Measurements from ENCODE around the gene GRP. TPM values are rescaled to one million over a fixed set of nuclear protein-coding genes. Genes with fewer than 3 reads are reported as not detected.

GRP gene
- total and polyA plus RNA-seq, 10 of the 15 experiments (the other 5 are each of a cell fraction or from before 2014, with no cell fraction given) = not detected

DNA sequence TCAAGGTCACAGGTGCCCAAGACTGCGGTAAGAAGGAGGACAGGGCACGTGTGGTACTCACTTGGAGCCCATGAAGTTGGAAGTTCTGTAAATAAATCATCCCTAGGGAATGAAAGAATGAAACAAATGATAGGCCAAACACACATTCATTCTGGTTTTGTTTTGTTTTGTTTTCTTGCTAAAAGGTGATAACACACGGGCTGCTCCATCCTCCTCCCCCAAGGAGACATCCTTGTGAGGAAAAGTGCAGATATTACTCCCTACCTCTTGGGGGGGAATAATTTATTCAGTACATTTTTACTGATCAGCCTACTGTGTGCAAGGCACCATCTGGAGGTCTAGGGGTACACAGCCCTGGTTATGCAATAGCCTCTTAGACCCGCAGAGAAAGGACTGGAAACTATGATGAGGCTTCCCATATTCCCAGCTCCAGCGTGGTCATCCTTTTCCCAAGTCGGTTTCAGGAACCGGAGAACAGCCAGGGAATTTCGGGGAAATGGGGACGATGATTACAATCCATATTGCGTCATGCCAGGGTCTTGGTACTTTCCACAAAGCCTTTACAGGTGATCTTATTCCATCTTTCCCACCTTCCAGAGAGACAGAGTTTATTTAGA, 47.0 kb downstream of the GRP start:
- ATAC-seq (no peak), FAIRE-seq (no peak), DNase-seq (ENCODE audit: low read depth, low spot score) (no peak)
- in situ Hi-C loops (cut with MboI) (no loop called here), intact Hi-C loops (cut with micrococcal nuclease; ENCODE audit: unreplicated experiment) (no loop called here)
- SMC1A ChIA-PET (ENCODE audit: uncharacterized antibody, unreplicated experiment) = no interaction called here
- CTCF ChIA-PET = interaction anchor here (1.3 kb wide), 1 partner anchor 136 kb away, joined by 4 read pairs; no protein-coding TSS in a partner anchor
- RAD21 ChIA-PET (ENCODE audit: unreplicated experiment) = interaction anchor here (0.6 kb wide), 1 partner anchor 567 kb away, joined by 3 read pairs; no protein-coding TSS in a partner anchor
- 2% methylated on average over 10 of the region's 10 CpGs for WGBS (ENCODE audit: insufficient coverage, insufficient replicate concordance, low lambda C conversion rate, missing lambda C conversion rate)
- H3K9me3 ChIP-seq (replicated peaks; ENCODE audit: control insufficient read depth, insufficient read depth, low read length) = no peaks in the 10 kb centered on the region; the same call in 2 of the 3 replicates
- no TSS peak for BruUV-seq (replicated peaks)
- no peak overlapping the region for H3K9ac ChIP-seq (ENCODE audit: control insufficient read depth, insufficient read depth, low read length)
- H3K36me3 ChIP-seq (ENCODE audit: control insufficient read depth in 2 of 2, insufficient read depth in 2 of 2, low read length in 1 of 2) = no peaks in the 10 kb centered on the region
- H3K27me3 ChIP-seq (replicated peaks in 1 of 2; ENCODE audit: control insufficient read depth in 2 of 2, insufficient read depth in 2 of 2, low read length in 1 of 2) = peaks cover 14 to 46% of the 10 kb centered on the region in 2 experiments
- H3K27ac ChIP-seq (ENCODE audit: control insufficient read depth, insufficient read depth) = no peak overlapping the region
- no peaks in the 10 kb centered on the region for H4K20me1 ChIP-seq (ENCODE audit: control insufficient read depth, insufficient read depth)
- POLR2A ChIA-PET = no interaction called here
- H3K4me1 ChIP-seq (ENCODE audit: control insufficient read depth, insufficient read depth, low read length) = no peaks in the 10 kb centered on the region
- H3K4me3 ChIP-seq = no peak overlapping the region
- H3K4me2 ChIP-seq (ENCODE audit: control insufficient read depth, insufficient read depth) = no peak overlapping the region
- TF ChIP-seq EZH2 (IDR thresholded peaks at IDR 0.05; ENCODE audit: borderline replicate concordance, control insufficient read depth, low read depth, low read length) (no peak), POLR2AphosphoS2 (IDR thresholded peaks at IDR 0.05; ENCODE audit: low read depth, low read length) (no peak), GATAD2B (conservative IDR thresholded peaks at IDR 0.05; ENCODE audit: low read depth) (no peak), NR2F1 (conservative IDR thresholded peaks at IDR 0.05) (no peak), JUND (IDR thresholded peaks at IDR 0.05; ENCODE audit: low read depth, low read length) (no peak), ASH2L (IDR thresholded peaks at IDR 0.05; ENCODE audit: borderline replicate concordance, low read depth) (no peak)
- TF ChIP-seq, protein P1, sequence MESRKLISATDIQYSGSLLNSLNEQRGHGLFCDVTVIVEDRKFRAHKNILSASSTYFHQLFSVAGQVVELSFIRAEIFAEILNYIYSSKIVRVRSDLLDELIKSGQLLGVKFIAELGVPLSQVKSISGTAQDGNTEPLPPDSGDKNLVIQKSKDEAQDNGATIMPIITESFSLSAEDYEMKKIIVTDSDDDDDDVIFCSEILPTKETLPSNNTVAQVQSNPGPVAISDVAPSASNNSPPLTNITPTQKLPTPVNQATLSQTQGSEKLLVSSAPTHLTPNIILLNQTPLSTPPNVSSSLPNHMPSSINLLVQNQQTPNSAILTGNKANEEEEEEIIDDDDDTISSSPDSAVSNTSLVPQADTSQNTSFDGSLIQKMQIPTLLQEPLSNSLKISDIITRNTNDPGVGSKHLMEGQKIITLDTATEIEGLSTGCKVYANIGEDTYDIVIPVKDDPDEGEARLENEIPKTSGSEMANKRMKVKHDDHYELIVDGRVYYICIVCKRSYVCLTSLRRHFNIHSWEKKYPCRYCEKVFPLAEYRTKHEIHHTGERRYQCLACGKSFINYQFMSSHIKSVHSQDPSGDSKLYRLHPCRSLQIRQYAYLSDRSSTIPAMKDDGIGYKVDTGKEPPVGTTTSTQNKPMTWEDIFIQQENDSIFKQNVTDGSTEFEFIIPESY (IDR thresholded peaks at IDR 0.05) = no peak
- TF ChIP-seq, protein P2, sequence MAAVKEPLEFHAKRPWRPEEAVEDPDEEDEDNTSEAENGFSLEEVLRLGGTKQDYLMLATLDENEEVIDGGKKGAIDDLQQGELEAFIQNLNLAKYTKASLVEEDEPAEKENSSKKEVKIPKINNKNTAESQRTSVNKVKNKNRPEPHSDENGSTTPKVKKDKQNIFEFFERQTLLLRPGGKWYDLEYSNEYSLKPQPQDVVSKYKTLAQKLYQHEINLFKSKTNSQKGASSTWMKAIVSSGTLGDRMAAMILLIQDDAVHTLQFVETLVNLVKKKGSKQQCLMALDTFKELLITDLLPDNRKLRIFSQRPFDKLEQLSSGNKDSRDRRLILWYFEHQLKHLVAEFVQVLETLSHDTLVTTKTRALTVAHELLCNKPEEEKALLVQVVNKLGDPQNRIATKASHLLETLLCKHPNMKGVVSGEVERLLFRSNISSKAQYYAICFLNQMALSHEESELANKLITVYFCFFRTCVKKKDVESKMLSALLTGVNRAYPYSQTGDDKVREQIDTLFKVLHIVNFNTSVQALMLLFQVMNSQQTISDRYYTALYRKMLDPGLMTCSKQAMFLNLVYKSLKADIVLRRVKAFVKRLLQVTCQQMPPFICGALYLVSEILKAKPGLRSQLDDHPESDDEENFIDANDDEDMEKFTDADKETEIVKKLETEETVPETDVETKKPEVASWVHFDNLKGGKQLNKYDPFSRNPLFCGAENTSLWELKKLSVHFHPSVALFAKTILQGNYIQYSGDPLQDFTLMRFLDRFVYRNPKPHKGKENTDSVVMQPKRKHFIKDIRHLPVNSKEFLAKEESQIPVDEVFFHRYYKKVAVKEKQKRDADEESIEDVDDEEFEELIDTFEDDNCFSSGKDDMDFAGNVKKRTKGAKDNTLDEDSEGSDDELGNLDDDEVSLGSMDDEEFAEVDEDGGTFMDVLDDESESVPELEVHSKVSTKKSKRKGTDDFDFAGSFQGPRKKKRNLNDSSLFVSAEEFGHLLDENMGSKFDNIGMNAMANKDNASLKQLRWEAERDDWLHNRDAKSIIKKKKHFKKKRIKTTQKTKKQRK (IDR thresholded peaks at IDR 0.05; ENCODE audit: low read depth, low read length) = no peak
- TF ChIP-seq, protein P3, sequence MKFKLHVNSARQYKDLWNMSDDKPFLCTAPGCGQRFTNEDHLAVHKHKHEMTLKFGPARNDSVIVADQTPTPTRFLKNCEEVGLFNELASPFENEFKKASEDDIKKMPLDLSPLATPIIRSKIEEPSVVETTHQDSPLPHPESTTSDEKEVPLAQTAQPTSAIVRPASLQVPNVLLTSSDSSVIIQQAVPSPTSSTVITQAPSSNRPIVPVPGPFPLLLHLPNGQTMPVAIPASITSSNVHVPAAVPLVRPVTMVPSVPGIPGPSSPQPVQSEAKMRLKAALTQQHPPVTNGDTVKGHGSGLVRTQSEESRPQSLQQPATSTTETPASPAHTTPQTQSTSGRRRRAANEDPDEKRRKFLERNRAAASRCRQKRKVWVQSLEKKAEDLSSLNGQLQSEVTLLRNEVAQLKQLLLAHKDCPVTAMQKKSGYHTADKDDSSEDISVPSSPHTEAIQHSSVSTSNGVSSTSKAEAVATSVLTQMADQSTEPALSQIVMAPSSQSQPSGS (IDR thresholded peaks at IDR 0.05; ENCODE audit: low read length) = no peak
- H2AFZ ChIP-seq (ENCODE audit: control insufficient read depth, low read depth, low read length) = no peak overlapping the region
- H3K79me2 ChIP-seq (ENCODE audit: control insufficient read depth, insufficient read depth, low read length) = no peaks in the 10 kb centered on the region
